Large intestine (tissue), 3 donors: Measurements from ENCODE around the gene DCUN1D2. TPM values are rescaled to one million over a fixed set of nuclear protein-coding genes. Genes with fewer than 3 reads are reported as not detected.
"Not testable (repeated sequence)": the region's sequence is repeated elsewhere in the genome, so short reads cannot be mapped to it uniquely, and the experiment has no call there.

ENCODE experiments used
- DNase-seq, 2 donors: peaks; one replicate each; pipeline versions ENCODE4 v3.0.0 to v3.0.0-alpha.2; 2013
- H3K27ac ChIP-seq: one replicate; pipeline ENCODE4 v1.5.1; 2013; ENCODE audit warnings: low read length
- H3K27me3 ChIP-seq: 2 replicates; pipeline ENCODE4 v1.6.1; 2013; ENCODE audit warnings: low read length; ENCODE audit not compliant: control insufficient read depth, insufficient read depth
- H3K36me3 ChIP-seq: 2 replicates; pipeline ENCODE4 v1.6.1; 2013; ENCODE audit warnings: low read length; ENCODE audit not compliant: control insufficient read depth, insufficient read depth
- H3K4me1 ChIP-seq: one replicate; pipeline ENCODE4 v1.6.1; 2013; ENCODE audit warnings: low read length; ENCODE audit not compliant: control insufficient read depth, insufficient read depth
- H3K4me3 ChIP-seq: one replicate; pipeline ENCODE4 v1.5.1; 2013; ENCODE audit warnings: low read length
- H3K9me3 ChIP-seq: one replicate; pipeline ENCODE4 v1.6.1; 2013; ENCODE audit warnings: mild to moderate bottlenecking, low read depth, low read length, moderate library complexity; ENCODE audit not compliant: control insufficient read depth
- WGBS: methylation state at CpG from one replicate; pipeline ENCODE4 v1.1.5; 2013; ENCODE audit warnings: low lambda C conversion rate; ENCODE audit not compliant: insufficient coverage; 5-methylcytosine and 5-hydroxymethylcytosine counted together
- polyA plus RNA-seq: library from polyadenylated mRNA; unstranded; fragments of 120-200 nt; gene quantifications from one replicate; pipeline ENCODE4 v1.2.1, GENCODE V29; 2013

The DCUN1D2 gene
- polyA plus RNA-seq, 1 donor, result 17.8 TPM

DNA sequence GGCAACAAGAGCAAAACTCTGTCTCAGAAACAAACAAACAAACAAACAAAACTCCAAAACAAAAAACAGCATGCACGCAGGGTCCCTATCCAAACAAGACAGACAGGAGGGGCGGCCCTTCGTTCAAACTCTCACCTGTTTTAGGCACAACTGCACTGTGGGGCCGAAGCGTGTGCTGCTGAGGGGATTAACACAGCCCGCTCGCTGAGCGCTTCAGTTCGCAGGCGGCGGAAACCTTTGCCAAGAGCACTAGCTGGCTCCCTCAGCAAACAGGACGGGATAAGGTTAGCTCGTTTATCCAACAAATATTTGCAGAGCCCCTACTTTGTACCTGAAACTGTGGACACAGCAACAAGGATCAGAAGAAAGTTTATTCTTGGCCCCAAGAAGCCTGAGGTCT lies 35.6 kb downstream of the DCUN1D2 start:
- Histone ChIP-seq H3K9me3 (no peaks in the 10 kb centered on the region), H3K27me3 (no peaks in the 10 kb centered on the region), H3K27ac (no peak overlapping the region), H3K36me3 (peaks cover 34% of the 10 kb centered on the region), H3K4me3 (no peak overlapping the region), H3K4me1 (peaks cover 3% of the 10 kb centered on the region)
- WGBS, result no CpG with 5 or more reads among the region's 13 CpGs
- no peak for DNase-seq

DNA sequence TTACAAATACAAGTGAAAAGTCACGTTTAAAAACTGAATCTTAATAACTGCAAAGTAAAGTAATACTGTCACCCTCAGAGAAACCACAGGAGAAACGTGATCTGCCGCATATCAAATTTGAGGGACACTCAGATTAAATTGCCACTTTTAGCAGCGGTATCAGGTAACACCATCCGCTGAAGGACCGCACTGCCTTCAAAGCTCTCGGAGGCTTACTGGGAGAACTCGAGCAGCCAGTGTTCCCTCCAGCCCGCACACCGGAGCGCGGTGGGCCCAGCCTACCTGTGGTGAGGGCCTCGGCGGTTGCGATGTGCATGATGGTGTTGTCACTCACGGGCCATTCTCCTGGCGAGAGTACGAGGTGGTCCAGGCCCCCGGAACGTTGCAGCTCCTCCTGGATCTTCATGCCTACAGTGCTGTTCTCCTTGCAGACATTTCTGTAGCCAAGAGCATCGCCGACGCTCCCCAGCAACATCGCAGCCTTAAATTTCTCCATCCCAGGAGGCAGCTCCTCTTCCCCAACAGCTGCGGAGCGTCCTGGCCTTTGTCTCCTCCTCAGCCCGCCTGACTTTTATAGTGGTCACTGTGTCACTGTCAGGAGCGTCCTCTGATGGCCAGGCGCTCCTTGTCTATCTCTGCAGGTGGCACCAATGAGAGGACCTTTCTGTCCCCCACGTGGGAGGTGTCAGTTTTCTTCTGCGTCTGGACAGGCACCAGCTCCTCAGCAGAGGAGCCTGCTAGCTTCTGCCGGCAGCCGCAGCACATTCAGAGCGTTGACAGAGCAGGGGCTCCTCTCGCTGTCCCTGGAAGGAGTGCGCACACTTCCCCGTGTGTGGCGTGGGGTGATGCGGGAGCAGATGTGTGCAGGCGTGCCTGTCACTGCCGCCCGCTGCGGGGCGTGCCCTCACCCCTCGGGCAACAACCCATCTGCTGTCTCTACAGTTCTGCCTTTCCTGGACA lies 37.3 kb downstream of the DCUN1D2 start, which contains the start of gene ADPRHL1:
TSS of gene ADPRHL1 (minus strand) at position 547 of the 960 bp plus-strand sequence. CDS start at position 496, 51 bp downstream.
- Histone ChIP-seq H3K4me1 (peaks cover 8% of the 10 kb centered on the region), H3K27me3 (no peaks in the 10 kb centered on the region), H3K4me3 (no peak within 1 kb of the TSS), H3K9me3 (no peaks in the 10 kb centered on the region), H3K36me3 (peaks cover 23% of the 10 kb centered on the region), H3K27ac (no peak within 1 kb of the TSS)
- no peak for DNase-seq
- 80% methylated on average over 2 of the region's 45 CpGs for WGBS

DNA sequence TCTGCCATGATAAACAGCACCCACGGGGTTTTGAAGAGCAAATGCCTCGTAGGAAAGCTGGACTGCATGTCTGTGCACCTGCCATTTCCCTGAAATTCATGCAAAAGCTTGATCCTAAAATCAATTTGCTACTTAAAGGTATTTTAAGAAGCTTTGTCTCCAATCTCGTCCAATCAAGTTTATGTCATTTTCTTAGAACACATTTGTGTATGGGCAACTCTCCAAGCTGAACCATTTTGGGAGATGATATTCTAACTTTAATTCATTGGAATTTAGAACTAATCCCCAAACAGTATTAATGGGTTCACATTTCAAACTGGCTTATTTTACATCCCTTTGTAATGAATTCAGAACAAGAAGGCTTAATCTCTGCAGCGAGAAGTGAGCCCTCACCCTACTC lies 38.0 kb downstream of the DCUN1D2 start:
- no peak for DNase-seq
- peaks cover 8% of the 10 kb centered on the region for H3K4me1 ChIP-seq
- no peaks in the 10 kb centered on the region for H3K9me3 ChIP-seq
- no peaks in the 10 kb centered on the region for H3K27me3 ChIP-seq
- no peak overlapping the region for H3K4me3 ChIP-seq
- WGBS, result no CpG with 5 or more reads among the region's 4 CpGs
- H3K27ac ChIP-seq, result no peak overlapping the region
- peaks cover 18% of the 10 kb centered on the region for H3K36me3 ChIP-seq

DNA sequence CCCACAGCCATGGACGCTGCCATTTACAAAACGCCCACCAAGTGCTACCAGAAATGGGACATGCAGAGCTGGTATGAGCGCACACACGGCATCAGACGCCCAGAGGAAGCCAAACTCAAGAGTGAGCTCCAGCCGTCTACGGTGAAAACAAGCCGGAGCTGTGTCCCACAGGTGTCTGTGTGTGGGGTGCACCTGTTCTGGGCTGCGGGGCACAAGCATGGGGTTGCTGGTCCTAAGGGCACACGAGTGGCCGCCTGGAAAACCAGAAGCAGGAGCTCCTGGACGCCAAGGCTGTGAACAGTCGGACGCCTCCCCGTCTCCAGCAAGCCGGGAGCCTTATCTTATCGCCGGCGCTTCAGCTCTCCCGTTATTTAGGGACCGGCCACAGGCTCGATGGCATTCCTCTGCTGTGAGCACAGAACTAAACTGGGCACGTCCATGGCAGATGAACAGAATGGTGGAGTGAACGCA lies 38.5 kb downstream of the DCUN1D2 start:
- Histone ChIP-seq H3K27me3 (no peaks in the 10 kb centered on the region), H3K27ac (no peak overlapping the region), H3K36me3 (peaks cover 17% of the 10 kb centered on the region), H3K4me1 (peaks cover 8% of the 10 kb centered on the region), H3K4me3 (no peak overlapping the region), H3K9me3 (no peaks in the 10 kb centered on the region)
- WGBS, result no CpG with 5 or more reads among the region's 24 CpGs
- no peak for DNase-seq

DNA sequence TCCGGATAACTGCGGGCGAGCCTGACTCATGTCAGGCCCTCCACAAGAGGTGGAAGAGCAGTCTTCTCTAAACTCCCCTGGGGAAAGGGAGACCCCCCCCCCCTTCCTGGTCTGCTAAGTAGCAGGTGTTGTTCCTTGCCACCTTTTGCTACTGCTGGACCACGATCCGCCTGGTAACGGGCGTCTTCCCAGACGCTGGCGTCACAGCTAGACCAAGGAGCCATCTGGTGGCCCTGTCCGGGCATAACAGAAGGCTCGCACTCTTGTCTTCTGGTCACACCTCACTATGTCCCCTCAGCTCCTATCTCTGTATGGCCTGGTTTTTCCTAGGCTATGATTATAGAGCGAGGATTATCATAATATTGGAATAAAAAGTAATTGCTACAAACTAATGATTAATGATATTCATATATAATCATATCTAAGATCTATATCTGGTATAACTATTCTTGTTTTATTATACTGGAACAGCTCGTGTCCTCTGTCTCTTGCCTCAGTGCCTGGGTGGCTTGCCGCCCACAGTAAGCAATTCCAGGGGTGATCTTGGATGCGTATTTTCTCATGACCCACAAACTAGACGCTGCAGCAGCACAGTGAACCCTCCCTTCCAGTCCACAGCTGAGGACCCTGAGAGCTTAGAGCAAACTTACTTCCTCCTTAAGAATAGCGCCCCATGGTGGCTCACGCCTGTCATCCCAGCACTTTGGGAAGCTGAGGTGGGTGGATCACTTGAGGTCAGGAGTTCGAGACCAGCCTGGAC lies 39.5 kb downstream of the DCUN1D2 start:
- not testable (repeated sequence) for H3K9me3 ChIP-seq, H3K4me1 ChIP-seq, H3K4me3 ChIP-seq, H3K27ac ChIP-seq, DNase-seq, H3K27me3 ChIP-seq
- no CpG with 5 or more reads among the region's 19 CpGs for WGBS
- H3K36me3 ChIP-seq, result peaks cover 10% of the 10 kb centered on the region

DNA sequence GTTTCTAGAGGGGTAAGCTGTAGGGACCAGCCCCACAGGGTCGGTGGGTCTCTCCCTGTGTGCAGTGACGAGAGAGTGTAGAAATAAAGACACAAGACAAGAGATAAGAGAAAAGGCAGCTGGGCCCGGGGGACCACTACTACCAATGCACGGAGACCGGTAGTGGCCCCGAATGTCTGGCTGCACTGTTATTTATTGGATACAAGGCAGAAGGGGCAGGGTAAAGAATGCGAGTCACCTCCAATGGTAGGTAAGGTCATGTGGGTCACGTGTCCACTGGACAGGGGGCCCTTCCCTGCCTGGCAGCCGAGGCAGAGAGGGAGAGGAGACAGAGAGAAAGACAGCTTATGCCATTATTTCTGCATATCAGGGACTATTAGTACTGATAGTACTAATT lies 40.2 kb downstream of the DCUN1D2 start:
- H3K27ac ChIP-seq, H3K4me3 ChIP-seq, DNase-seq, H3K4me1 ChIP-seq, H3K9me3 ChIP-seq, H3K27me3 ChIP-seq, H3K36me3 ChIP-seq: not testable (repeated sequence)
- no CpG with 5 or more reads among the region's 9 CpGs for WGBS

DNA sequence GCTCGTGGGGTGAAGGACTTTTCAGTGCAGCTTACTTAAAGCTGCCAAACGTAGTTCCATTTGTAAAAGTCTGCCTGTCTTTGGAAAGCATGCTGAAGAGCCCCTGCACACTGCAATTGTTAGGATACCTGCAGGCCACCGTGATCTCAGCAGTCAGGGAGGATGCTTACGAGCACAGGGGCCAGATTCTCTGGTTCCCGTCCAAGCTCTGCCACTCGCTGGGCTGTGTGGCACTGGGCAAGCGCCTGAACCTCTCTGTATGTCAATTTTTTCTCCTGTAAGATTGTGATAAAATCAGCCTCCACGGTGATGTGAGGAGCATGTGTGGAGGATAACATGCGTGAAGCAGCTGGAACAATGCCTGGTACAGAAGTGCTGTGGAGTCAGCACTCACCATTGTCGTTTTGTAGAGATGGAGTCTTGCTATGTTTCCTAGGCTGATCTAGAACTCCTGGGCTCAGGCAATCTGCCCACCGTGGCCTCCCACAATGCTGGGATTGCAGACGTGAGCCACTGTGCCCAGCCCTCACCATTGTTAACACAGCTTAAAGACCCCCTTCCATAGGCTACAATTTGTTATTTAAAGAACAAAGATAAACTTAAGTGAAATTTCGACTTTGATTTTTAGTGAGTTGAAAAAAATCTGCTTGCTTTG lies 40.7 kb downstream of the DCUN1D2 start:
- Histone ChIP-seq H3K9me3 (no peaks in the 10 kb centered on the region), H3K27ac (peak overlapping the region; percentile 32), H3K36me3 (peaks cover 4% of the 10 kb centered on the region), H3K4me1 (peaks cover 8% of the 10 kb centered on the region), H3K27me3 (no peaks in the 10 kb centered on the region), H3K4me3 (peak overlapping the region; percentile 50)
- 100% methylated on average over 1 of the region's 13 CpGs for WGBS
- no peak for DNase-seq

DNA sequence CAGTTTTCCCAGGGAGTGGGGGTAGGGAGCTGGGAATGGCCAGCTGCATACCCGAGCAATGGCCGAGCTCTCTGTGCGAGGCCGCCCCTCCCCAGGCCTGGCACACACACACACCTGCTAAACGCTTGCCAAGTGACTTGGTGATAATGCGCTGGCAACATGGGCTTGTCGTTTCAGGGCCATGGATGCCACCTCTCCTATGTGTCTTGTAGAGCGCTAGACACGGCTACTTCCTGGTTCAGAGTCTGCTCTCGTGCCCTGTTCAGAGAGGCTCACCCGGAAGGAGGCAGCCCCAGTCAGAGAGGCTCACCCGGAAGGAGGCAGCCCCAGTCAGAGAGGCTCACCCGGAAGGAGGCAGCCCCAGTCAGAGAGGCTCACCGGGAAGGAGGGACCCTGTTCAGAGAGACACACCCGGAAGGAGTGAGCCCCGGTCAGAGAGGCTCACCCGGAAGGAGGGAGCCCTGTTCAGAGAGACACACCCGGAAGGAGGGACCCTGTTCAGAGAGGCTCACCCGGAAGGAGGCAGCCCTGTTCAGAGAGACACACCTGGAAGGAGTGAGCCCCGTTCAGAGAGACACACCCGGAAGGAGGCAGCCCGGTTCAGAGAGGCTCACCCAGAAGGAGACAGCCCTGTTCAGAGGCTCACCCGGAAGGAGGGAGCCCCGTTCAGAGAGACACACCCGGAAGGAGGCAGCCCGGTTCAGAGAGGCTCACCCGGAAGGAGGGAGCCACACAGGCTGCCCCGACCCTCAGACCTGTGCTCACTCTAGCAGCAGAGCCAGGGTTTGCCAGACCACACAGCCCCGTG lies 41.4 kb downstream of the DCUN1D2 start:
- H3K4me3 ChIP-seq, result peak overlapping the region; percentile 50
- peaks cover 4% of the 10 kb centered on the region for H3K36me3 ChIP-seq
- H3K27me3 ChIP-seq, result no peaks in the 10 kb centered on the region
- H3K27ac ChIP-seq, result peak overlapping the region; percentile 32
- peak; percentile 77 to 90 for DNase-seq
- H3K4me1 ChIP-seq, result peaks cover 8% of the 10 kb centered on the region
- H3K9me3 ChIP-seq, result no peaks in the 10 kb centered on the region
- no CpG with 5 or more reads among the region's 29 CpGs for WGBS

DNA sequence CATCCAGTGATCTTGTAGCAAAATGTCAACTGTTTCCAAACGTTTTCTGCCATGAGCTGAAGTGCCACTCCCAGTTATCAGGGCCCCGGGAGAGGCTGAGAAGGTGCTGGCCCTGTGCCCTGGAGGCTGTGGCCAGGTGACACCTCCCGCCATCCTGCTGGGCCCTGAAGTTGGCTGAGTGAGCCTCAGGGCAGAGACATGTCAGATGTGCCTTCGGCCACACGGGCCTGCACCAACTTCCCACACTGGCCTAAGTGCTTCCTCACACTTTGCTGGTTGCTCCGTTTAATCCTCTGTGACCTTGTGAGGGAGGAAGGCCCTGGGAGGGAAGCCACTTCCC lies 42.0 kb downstream of the DCUN1D2 start:
- H3K27me3 ChIP-seq, result no peaks in the 10 kb centered on the region
- peak overlapping the region; percentile 32 for H3K27ac ChIP-seq
- peaks cover 4% of the 10 kb centered on the region for H3K36me3 ChIP-seq
- H3K4me3 ChIP-seq, result peak overlapping the region; percentile 50
- H3K9me3 ChIP-seq, result no peaks in the 10 kb centered on the region
- DNase-seq, result no peak
- whole genome bisulfite sequencing, result no CpG with 5 or more reads among the region's 6 CpGs
- H3K4me1 ChIP-seq, result peaks cover 8% of the 10 kb centered on the region
